Measurements from ENCODE around the gene NFKB1. TPM values are rescaled to one million over a fixed set of nuclear protein-coding genes. Genes with fewer than 3 reads are reported as not detected.

Gene NFKB1
- total and polyA plus RNA-seq, 10 of the 15 experiments (the other 5 are each of a cell fraction or from before 2014, with no cell fraction given) = 8.7 to 110 (median 57.3) TPM

GRCh38 chr4:102560115-102560514 lies 59.0 kb downstream of the NFKB1 start:
- no peak overlapping the region for H3K9ac ChIP-seq (ENCODE audit: control insufficient read depth, insufficient read depth, low read length)
- POLR2A ChIA-PET = interaction anchor here (1.0 to 7.5 kb wide), 4 partner anchors 10 to 25 kb away, joined by 3 to 52 read pairs (median 4); no protein-coding TSS in a partner anchor
- SMC1A ChIA-PET (ENCODE audit: uncharacterized antibody, unreplicated experiment) = interaction anchor here (0.6 to 3.6 kb wide), 5 partner anchors 13 to 898 kb away, joined by 3 to 17 read pairs (median 3); no protein-coding TSS in a partner anchor
- TF ChIP-seq ATF2 (IDR thresholded peaks at IDR 0.05; ENCODE audit: low read length) (peak; percentile 52), USF1 (IDR thresholded peaks at IDR 0.05; ENCODE audit: borderline replicate concordance, extremely low read length, insufficient read depth, low read depth, low read length) (no peak), KDM1A (IDR thresholded peaks at IDR 0.05; ENCODE audit: borderline replicate concordance) (no peak), ZNF217 (IDR thresholded peaks at IDR 0.05) (peak; percentile 26; the same call in 1 of the 2 replicates), ASH2L (IDR thresholded peaks at IDR 0.05; ENCODE audit: borderline replicate concordance, low read depth) (0 out of 2 replicates have a peak, but pooled peaks have one; percentile 39), JUNB (IDR thresholded peaks at IDR 0.05) (peak; percentile 57), NFIC (IDR thresholded peaks at IDR 0.05; ENCODE audit: low read depth, low read length) (peak; percentile 50; the same call in 1 of the 2 replicates), RUNX3 (IDR thresholded peaks at IDR 0.05; ENCODE audit: low read length) (peak; percentile 25; the same call in 1 of the 2 replicates)
- H2AFZ ChIP-seq (ENCODE audit: control insufficient read depth, low read depth, low read length) = no peak overlapping the region
- peak overlapping the region; percentile 73 for H3K4me2 ChIP-seq (ENCODE audit: control insufficient read depth, insufficient read depth)
- DNase-seq (ENCODE audit: low read depth, low spot score) (no peak), ATAC-seq (no peak), FAIRE-seq (no peak)
- H3K27me3 ChIP-seq (replicated peaks in 1 of 2; ENCODE audit: control insufficient read depth in 2 of 2, insufficient read depth in 2 of 2, low read length in 1 of 2) = no peaks in the 10 kb centered on the region
- CTCF ChIA-PET = interaction anchor here (1.5 to 1.8 kb wide), 2 partner anchors 13 to 17 kb away, joined by 4 to 6 read pairs; no protein-coding TSS in a partner anchor
- no peak overlapping the region for H3K4me3 ChIP-seq
- RAD21 ChIA-PET (ENCODE audit: unreplicated experiment) = interaction anchor here (0.7 to 1.4 kb wide), 4 partner anchors 13 to 60 kb away, joined by 3 to 4 read pairs (median 3); no protein-coding TSS in a partner anchor
- H3K4me1 ChIP-seq (ENCODE audit: control insufficient read depth, insufficient read depth, low read length) = peaks cover 45% of the 10 kb centered on the region
- peak overlapping the region; percentile 40 for H3K27ac ChIP-seq (ENCODE audit: control insufficient read depth, insufficient read depth)
- H3K9me3 ChIP-seq (replicated peaks; ENCODE audit: control insufficient read depth, insufficient read depth, low read length) = no peaks in the 10 kb centered on the region
- H3K36me3 ChIP-seq (ENCODE audit: control insufficient read depth in 2 of 2, insufficient read depth in 2 of 2, low read length in 1 of 2) = peaks cover 2 to 9% of the 10 kb centered on the region in 2 experiments; a peak in 3 of 4 replicates
- intact Hi-C loops (cut with micrococcal nuclease; ENCODE audit: unreplicated experiment) (no loop called here), in situ Hi-C loops (cut with MboI) (no loop called here)
- peaks cover 53% of the 10 kb centered on the region for H3K79me2 ChIP-seq (ENCODE audit: control insufficient read depth, insufficient read depth, low read length)
- 2% methylated on average over 5 of the region's 5 CpGs for WGBS (ENCODE audit: insufficient coverage, insufficient replicate concordance, low lambda C conversion rate, missing lambda C conversion rate)
- H4K20me1 ChIP-seq (ENCODE audit: control insufficient read depth, insufficient read depth) = no peaks in the 10 kb centered on the region
- BruUV-seq (replicated peaks) = no TSS peak
